Measurements from ENCODE around the gene RNF213.

The RNF213 gene

DNA sequence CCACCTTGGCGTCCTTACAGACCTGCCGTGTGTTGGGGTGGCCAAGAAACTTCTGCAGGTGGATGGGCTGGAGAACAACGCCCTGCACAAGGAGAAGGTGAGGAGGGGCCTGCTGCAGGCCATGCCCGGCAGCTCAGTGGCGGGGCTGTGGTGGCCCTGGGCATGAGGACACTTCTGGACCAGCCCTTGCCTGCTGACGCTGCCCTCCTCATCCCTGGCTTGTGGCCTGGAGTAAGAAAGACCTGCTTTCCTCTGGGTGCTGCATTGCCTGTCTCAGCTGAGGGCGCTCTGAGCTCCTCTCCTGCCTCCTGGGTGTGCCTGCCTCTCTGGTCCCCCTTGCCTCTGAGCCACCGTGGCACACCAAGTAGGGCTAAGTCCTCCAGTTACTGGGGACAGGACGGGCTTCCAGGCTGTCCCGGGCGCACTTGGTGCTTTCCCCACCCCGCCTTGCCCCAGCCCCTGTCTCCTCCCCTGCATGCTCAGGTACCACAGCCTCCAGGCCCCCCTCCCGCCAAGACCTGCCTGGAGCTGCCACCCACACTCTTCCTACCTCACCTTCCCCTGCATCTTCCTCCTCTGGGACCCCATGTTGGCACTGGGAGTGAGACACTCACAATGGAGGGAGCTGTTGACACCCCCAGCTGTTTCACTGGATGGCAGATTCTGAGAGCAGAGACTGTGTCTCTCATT is 163.0 kb downstream of the RNF213 start:
- no peak for TF ChIP-seq GATA3 (IDR thresholded peaks at IDR 0.05; ENCODE audit: low read depth, low read length)
- TF ChIP-seq GATA2 (IDR thresholded peaks at IDR 0.05; ENCODE audit: low read depth, low read length) = no peak

DNA sequence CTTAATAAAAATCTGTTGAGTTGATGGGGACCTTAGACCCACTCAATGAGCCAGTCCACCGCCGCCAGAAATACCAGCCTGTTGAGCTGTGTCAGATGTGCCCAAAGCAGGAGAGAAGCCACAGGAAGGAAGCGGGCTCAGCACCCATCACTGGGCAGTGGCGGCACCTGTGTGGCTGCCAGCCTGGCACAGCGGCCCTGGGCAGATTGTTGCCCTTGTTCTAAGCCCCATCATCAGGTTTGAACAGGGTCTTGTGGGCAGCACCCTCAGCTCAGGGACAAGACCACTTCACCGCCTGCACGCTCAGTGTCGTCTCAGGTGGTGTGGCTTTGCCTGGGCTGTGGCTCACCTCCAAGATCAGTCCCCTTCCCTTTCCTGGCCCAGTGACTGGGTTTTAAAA is 163.6 kb downstream of the RNF213 start:
- TF ChIP-seq GATA3 (IDR thresholded peaks at IDR 0.05; ENCODE audit: low read depth, low read length) (no peak), GATA2 (IDR thresholded peaks at IDR 0.05; ENCODE audit: low read depth, low read length) (no peak)

DNA sequence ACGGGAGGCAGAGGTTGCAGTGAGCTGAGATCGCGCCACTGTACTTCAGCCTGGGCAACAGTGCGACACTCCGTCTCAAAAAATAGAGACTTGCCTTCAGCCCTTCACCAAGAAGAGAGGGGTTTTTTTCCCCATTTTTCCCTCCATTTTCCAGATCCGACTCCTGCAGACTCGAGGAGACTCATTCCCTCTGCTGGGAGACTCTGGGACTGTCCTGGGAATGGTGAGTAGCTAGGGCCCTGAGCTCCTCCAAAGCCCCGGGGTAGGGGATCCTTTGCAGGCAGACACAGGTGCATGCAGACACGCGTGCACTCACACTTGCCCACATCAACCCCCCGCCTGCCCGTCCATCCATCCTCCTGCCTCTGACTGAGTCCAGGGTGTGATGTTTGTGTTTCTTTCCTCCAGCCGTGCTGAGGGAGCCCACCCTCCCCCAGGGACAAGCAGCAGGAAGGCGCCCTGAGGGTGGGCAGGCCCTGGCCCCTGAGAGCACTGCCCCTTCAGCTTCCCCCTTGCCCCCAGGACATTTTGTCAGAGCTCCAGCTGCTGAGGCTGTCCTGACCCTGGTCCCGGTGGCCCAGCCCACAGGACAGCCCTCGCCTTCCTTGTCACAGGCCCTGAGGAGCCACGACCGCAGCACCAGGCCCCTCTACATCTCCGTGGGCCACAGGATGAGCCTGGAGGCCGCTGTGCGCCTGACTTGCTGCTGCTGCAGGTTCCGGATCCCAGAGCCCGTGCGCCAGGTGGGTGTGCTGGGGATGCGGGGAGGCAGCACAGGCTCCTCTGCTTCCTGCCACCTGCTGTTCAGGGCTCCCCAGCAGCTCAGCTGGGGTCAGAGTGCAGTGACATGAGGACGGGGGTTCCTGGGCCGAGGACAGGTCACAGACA is 164.5 kb downstream of the RNF213 start:
- TF ChIP-seq GATA2 (IDR thresholded peaks at IDR 0.05; ENCODE audit: low read depth, low read length) = no peak
- TF ChIP-seq GATA3 (IDR thresholded peaks at IDR 0.05; ENCODE audit: low read depth, low read length) = no peak

GRCh38 chr17:80425835-80426426 is 165.3 kb downstream of the RNF213 start:
- TF ChIP-seq GATA3 (IDR thresholded peaks at IDR 0.05; ENCODE audit: low read depth, low read length) (no peak), GATA2 (IDR thresholded peaks at IDR 0.05; ENCODE audit: low read depth, low read length) (no peak)

- TF ChIP-seq GATA2 (IDR thresholded peaks at IDR 0.05; ENCODE audit: low read depth, low read length) = no peak
- no peak for TF ChIP-seq GATA3 (IDR thresholded peaks at IDR 0.05; ENCODE audit: low read depth, low read length)
Observed at GRCh38 chr17:80426671-80427326, 166.1 kb downstream of the RNF213 start.

DNA sequence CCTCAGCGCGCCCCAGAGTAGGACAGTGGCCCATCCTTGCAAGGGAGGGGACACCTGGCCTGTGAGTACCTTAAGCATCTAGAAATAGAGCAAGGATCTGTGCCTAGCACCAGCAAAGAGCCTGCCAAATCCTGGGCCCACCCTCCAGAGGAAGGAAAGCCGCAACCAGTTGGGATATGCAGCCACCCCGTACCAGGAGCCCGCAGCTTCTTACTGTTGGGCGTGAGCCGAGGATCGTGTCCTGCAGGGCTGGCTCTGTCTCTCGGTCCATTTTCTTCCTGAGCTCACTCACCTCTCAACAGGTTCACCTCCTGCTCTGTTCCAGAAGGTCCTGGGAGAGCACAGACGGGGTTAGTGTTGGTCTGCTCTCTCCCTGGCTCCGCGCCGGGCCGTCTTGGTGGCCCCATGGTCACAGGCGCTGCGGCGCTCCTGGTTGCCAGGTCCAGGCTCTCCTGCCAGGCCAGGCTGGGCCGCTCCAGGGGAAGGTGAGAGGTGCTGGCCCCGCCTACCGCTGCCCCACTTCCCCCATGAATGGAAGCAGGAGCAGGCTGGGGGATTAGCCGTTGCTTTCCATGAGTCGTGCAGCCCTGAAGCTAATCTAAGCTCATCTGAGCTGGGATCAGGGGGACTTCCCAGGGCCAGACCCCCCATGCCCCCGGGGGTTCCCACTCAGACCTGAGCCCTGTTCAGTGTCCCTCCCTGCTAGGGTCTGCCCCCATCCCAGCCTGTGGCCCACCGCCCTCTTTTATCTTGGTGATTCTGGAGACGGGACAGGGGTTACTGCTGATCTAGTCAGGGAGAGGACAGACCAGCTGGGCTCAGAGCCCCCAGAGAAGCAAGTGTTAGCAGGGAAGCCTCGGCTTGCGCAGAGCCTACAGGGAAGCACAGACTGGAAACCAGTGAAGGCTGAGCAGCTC is 167.0 kb downstream of the RNF213 start:
- TF ChIP-seq GATA2 (IDR thresholded peaks at IDR 0.05; ENCODE audit: low read depth, low read length) (no peak), GATA3 (IDR thresholded peaks at IDR 0.05; ENCODE audit: low read depth, low read length) (no peak)

GRCh38 chr17:80428363-80428762 is 167.7 kb downstream of the RNF213 start:
- no peak for TF ChIP-seq GATA2 (IDR thresholded peaks at IDR 0.05; ENCODE audit: low read depth, low read length)
- TF ChIP-seq GATA3 (IDR thresholded peaks at IDR 0.05; ENCODE audit: low read depth, low read length) = no peak

GRCh38 chr17:80428796-80429195 is 168.1 kb downstream of the RNF213 start:
- TF ChIP-seq GATA3 (IDR thresholded peaks at IDR 0.05; ENCODE audit: low read depth, low read length) (no peak), GATA2 (IDR thresholded peaks at IDR 0.05; ENCODE audit: low read depth, low read length) (no peak)

DNA sequence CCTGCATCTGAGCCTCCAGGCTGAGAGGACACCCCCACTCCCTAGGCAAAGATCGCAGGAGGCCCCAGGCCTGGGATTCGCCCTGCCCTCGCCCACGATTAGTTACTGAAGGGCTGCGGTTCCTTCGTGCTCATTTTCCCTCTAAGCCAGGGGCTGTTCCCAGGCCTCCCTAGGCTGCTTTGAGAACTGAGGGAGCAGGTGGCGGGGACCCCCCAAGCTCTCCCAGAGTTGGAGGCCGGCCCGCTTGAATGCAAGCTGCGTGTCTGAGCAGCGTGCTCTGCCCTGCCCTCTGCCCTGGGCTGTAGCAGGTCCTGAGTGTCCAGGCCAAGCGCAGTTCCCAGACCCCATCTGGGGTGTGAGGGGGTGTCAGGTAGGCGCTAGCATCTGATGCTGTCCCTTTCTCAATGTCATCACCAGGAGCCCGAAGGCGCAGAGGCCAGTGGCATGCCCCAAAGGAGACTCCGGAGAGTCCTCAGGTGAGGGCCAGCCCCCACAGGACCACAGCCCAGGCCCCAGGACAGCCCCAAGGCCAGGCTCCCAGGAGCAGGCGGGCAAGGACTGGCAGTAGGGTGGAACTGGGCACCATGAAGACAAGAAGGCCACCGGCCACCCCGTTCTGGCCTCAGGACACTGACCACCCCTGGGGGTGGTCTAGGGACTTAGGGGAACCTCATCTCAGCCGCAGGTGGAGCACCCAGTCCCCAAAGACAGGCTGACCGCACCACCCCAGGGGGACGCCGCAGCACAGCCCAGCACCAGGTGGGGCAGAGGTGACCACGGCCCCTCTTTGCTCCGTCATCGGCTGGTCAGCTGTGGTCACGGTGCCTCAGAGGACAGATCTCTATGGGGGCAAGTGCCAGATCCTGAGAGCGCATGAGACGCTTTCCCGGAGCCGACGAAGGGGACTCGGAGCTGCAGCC is 169.0 kb downstream of the RNF213 start:
- TF ChIP-seq GATA2 (IDR thresholded peaks at IDR 0.05; ENCODE audit: low read depth, low read length) = no peak
- TF ChIP-seq GATA3 (IDR thresholded peaks at IDR 0.05; ENCODE audit: low read depth, low read length) = no peak

DNA sequence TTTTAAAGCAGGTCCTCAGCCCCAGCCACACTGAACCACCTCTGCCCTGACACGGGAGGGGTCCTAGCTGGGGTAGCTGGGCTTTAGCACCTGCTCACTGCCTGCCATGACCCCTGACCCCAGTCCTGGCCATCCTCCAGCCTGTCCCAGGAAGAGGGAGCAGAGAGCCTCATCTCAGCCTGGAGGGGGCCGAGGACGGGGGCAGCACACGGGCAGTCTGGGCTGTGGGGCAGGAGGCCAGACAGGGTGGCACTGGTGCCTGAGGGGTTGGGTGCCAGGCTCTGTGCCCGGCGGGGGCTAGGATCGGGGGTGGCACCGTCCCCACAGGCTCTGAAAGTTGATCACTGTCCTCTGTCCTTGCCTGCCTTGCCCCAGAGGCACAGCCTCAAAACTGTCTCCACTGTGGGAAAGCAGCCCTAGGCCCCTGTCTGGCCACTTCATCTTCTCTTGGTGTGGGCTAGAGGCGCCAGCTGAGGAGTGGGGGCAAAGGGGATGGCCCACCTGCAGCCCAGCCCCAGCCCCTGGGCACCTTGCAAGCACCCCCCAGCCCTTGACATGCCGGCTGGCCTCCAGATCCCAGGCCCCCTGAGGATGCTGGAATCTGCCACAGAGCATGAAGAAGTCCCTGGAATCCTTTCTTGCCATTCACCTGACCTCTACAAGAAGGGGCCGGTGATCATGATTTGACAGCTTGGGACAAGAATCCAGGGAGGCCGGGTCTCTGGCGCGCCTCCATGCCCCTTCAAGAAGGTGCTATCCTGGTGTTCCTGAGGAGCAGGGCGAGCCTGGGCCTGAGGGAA is 170.0 kb downstream of the RNF213 start:
- TF ChIP-seq GATA2 (IDR thresholded peaks at IDR 0.05; ENCODE audit: low read depth, low read length) (no peak), GATA3 (IDR thresholded peaks at IDR 0.05; ENCODE audit: low read depth, low read length) (no peak)
